ENCODE results near the gene WDR46.

Gene WDR46

GRCh38 chr6:33324125-33324524 lies 35.1 kb upstream of the WDR46 start:
- no peak overlapping the region for H3K4me3 ChIP-seq (replicated peaks in 1 of 2; ENCODE audit: low read depth in 2 of 2, low read length in 2 of 2)
- no peak for DNase-seq (ENCODE audit: low read depth in 2 of 2)
- TF ChIP-seq, protein P1, sequence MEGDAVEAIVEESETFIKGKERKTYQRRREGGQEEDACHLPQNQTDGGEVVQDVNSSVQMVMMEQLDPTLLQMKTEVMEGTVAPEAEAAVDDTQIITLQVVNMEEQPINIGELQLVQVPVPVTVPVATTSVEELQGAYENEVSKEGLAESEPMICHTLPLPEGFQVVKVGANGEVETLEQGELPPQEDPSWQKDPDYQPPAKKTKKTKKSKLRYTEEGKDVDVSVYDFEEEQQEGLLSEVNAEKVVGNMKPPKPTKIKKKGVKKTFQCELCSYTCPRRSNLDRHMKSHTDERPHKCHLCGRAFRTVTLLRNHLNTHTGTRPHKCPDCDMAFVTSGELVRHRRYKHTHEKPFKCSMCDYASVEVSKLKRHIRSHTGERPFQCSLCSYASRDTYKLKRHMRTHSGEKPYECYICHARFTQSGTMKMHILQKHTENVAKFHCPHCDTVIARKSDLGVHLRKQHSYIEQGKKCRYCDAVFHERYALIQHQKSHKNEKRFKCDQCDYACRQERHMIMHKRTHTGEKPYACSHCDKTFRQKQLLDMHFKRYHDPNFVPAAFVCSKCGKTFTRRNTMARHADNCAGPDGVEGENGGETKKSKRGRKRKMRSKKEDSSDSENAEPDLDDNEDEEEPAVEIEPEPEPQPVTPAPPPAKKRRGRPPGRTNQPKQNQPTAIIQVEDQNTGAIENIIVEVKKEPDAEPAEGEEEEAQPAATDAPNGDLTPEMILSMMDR (IDR thresholded peaks at IDR 0.05; ENCODE audit: low read depth, low read length) = no peak

- peak overlapping the region; percentile 75 to 84 for H3K4me3 ChIP-seq (replicated peaks in 1 of 2; ENCODE audit: low read depth in 2 of 2, low read length in 2 of 2)
- TF ChIP-seq, protein P1 (IDR thresholded peaks at IDR 0.05; ENCODE audit: low read depth, low read length) = no peak
- no peak for DNase-seq (ENCODE audit: low read depth in 2 of 2)
These were observed 34.5 kb upstream of the WDR46 start for GRCh38 chr6:33323623-33323948.

- TF ChIP-seq, protein P1 (IDR thresholded peaks at IDR 0.05; ENCODE audit: low read depth, low read length) = no peak
- no peak for DNase-seq (ENCODE audit: low read depth in 2 of 2)
- peak overlapping the region in 1 of 2 donors; percentile 84 for H3K4me3 ChIP-seq (replicated peaks in 1 of 2; ENCODE audit: low read depth in 2 of 2, low read length in 2 of 2)
These were observed 32.2 kb upstream of the WDR46 start for GRCh38 chr6:33321227-33321626.

GRCh38 chr6:33320315-33321181 lies 31.5 kb upstream of the WDR46 start:
- peak overlapping the region; percentile 11 to 84 for H3K4me3 ChIP-seq (replicated peaks in 1 of 2; ENCODE audit: low read depth in 2 of 2, low read length in 2 of 2)
- peak; percentile 94 to 95 for DNase-seq (ENCODE audit: low read depth in 2 of 2)
- TF ChIP-seq, protein P1 (IDR thresholded peaks at IDR 0.05; ENCODE audit: low read depth, low read length) = no peak

GRCh38 chr6:33319939-33320314 lies 30.9 kb upstream of the WDR46 start:
- no peak for DNase-seq (ENCODE audit: low read depth in 2 of 2)
- TF ChIP-seq, protein P1 (IDR thresholded peaks at IDR 0.05; ENCODE audit: low read depth, low read length) = no peak
- peak overlapping the region; percentile 11 to 84 for H3K4me3 ChIP-seq (replicated peaks in 1 of 2; ENCODE audit: low read depth in 2 of 2, low read length in 2 of 2)

GRCh38 chr6:33318426-33319073 lies 29.5 kb upstream of the WDR46 start:
- TF ChIP-seq, protein P1 (IDR thresholded peaks at IDR 0.05; ENCODE audit: low read depth, low read length) = no peak
- peak overlapping the region in 1 of 2 donors; percentile 63 for H3K4me3 ChIP-seq (replicated peaks in 1 of 2; ENCODE audit: low read depth in 2 of 2, low read length in 2 of 2)
- DNase-seq (ENCODE audit: low read depth in 2 of 2) = no peak
